ENCODE results near the gene CMBL. TPM values are rescaled to one million over a fixed set of nuclear protein-coding genes. Genes with fewer than 3 reads are reported as not detected.

Gene CMBL
- total RNA-seq = 10 to 100 TPM in 2 of 6 donors, 1 to 10 TPM in 4; 8.0 to 19.1 (median 8.4) TPM

- Histone ChIP-seq H3K9me3 (no peaks in the 10 kb centered on the region), H3K27me3 (no peaks in the 10 kb centered on the region), H3K36me3 (no peaks in the 10 kb centered on the region), H3K27ac (peak within 1 kb of the TSS; percentile 60 to 84 (median 80)), H3K4me3 (peak within 1 kb of the TSS; percentile 53 to 63 (median 58)), H3K4me1 (peaks cover 0 to 17% (median 9%) of the 10 kb centered on the region in 4 donors)
- DNase-seq (peak; percentile 42 to 92), ATAC-seq (ENCODE audit: low FRiP score in 2 of 2) (peak; percentile 76 to 82)
- TF ChIP-seq POLR2A (IDR thresholded peaks at IDR 0.05) (peak in 1 of 4 donors; percentile 28), CTCF (IDR thresholded peaks at IDR 0.05) (no peak), EP300 (IDR thresholded peaks at IDR 0.05) (no peak), POLR2AphosphoS5 (IDR thresholded peaks at IDR 0.05) (peak in 1 of 2 donors; percentile 33)
- WGBS, 2 donors = 3 to 9% methylated on average over 18 to 41 of the region's 56 CpGs
These were observed at the start of gene CMBL for GRCh38 chr5:10307206-10308148. TSS of gene CMBL (minus strand) at chr5:10307902. CDS start at chr5:10290762, 17,140 bp downstream.

GRCh38 chr5:10355071-10355889, 47.6 kb upstream of the CMBL start:
- peaks cover 22 to 38% (median 31%) of the 10 kb centered on the region in 4 donors for H3K4me1 ChIP-seq
- DNase-seq (no peak), ATAC-seq (ENCODE audit: low FRiP score in 2 of 2) (no peak)
- no peaks in the 10 kb centered on the region for H3K27me3 ChIP-seq
- H3K36me3 ChIP-seq = no peaks in the 10 kb centered on the region
- H3K4me3 ChIP-seq = peak overlapping the region; percentile 12 to 95 (median 86)
- WGBS, 2 donors = 24 to 27% methylated on average over 16 of the region's 16 CpGs
- no peaks in the 10 kb centered on the region for H3K9me3 ChIP-seq
- TF ChIP-seq POLR2AphosphoS5 (IDR thresholded peaks at IDR 0.05) = no peak
- no peak for TF ChIP-seq CTCF (IDR thresholded peaks at IDR 0.05)
- no peak for TF ChIP-seq POLR2A (IDR thresholded peaks at IDR 0.05)
- TF ChIP-seq EP300 (IDR thresholded peaks at IDR 0.05) = no peak
- H3K27ac ChIP-seq = peak overlapping the region in 2 of 4 donors; percentile 99

- no peaks in the 10 kb centered on the region for H3K36me3 ChIP-seq
- 1% methylated on average over 31 to 44 of the region's 54 CpGs for WGBS, 2 donors
- peaks cover 22 to 33% (median 29%) of the 10 kb centered on the region in 4 donors for H3K4me1 ChIP-seq
- peak overlapping the region; percentile 82 to 95 (median 90) for H3K4me3 ChIP-seq
- H3K27me3 ChIP-seq = no peaks in the 10 kb centered on the region
- ATAC-seq (ENCODE audit: low FRiP score in 2 of 2) (peak in 1 of 2 donors; percentile 18), DNase-seq (no peak)
- H3K9me3 ChIP-seq = no peaks in the 10 kb centered on the region
- no peak for TF ChIP-seq EP300 (IDR thresholded peaks at IDR 0.05)
- no peak for TF ChIP-seq POLR2AphosphoS5 (IDR thresholded peaks at IDR 0.05)
- TF ChIP-seq CTCF (IDR thresholded peaks at IDR 0.05) = no peak
- no peak for TF ChIP-seq POLR2A (IDR thresholded peaks at IDR 0.05)
- H3K27ac ChIP-seq = peak overlapping the region; percentile 95 to 99 (median 99)
These were observed 46.6 kb upstream of the CMBL start for GRCh38 chr5:10354048-10354872.
